ENCODE results near the gene AP1S1. TPM values are rescaled to one million over a fixed set of nuclear protein-coding genes. Genes with fewer than 3 reads are reported as not detected.

AP1S1 gene
- total and polyA plus RNA-seq, 9 of the 15 experiments (the other 6 are each of a cell fraction or from before 2014, with no cell fraction given): 4.4 to 149 (median 89.4) TPM

GRCh38 chr7:101121991-101122932, 32.0 kb upstream of the AP1S1 start (continued):
- TF ChIP-seq ZBTB9 (CRISPR knock-in tag; IDR thresholded peaks at IDR 0.05) (no peak), KDM2B (CRISPR knock-in tag; IDR thresholded peaks at IDR 0.05) (no peak), SMARCE1 (IDR thresholded peaks at IDR 0.05) (peak; percentile 67; the same call in 1 of the 2 replicates), ZNF639 (CRISPR knock-in tag; conservative IDR thresholded peaks at IDR 0.05 in 1 of 2, IDR thresholded peaks at IDR 0.05 in 1 of 2) (peak in 1 of 2 experiments; percentile 52; a peak in 1 of 4 replicates), NR2C1 (IDR thresholded peaks at IDR 0.05) (peak; percentile 11; the same call in 1 of the 2 replicates), NR2C1 (tag; IDR thresholded peaks at IDR 0.05) (peak; percentile 65), SMAD4 (CRISPR knock-in tag; conservative IDR thresholded peaks at IDR 0.05) (peak; percentile 10; the same call in 1 of the 2 replicates), ZNF253 (CRISPR knock-in tag; conservative IDR thresholded peaks at IDR 0.05) (no peak), NFRKB (IDR thresholded peaks at IDR 0.05; ENCODE audit: low read depth) (0 out of 2 replicates have a peak, but pooled peaks have one; percentile 57), DIDO1 (tag; IDR thresholded peaks at IDR 0.05; ENCODE audit: low read depth) (no peak), MAFK (IDR thresholded peaks at IDR 0.05; ENCODE audit: low read length) (no peak), ZNF445 (CRISPR knock-in tag; IDR thresholded peaks at IDR 0.05; ENCODE audit: low read depth) (no peak), CBFA2T3 (IDR thresholded peaks at IDR 0.05) (peak; percentile 55), HDAC1 (IDR thresholded peaks at IDR 0.05) (peak in 1 of 2 experiments; percentile 39; a peak in 1 of 4 replicates), ZNF354B (CRISPR knock-in tag; IDR thresholded peaks at IDR 0.05) (peak; percentile 22; the same call in 1 of the 2 replicates), CBX5 (IDR thresholded peaks at IDR 0.05; ENCODE audit: borderline replicate concordance, low read depth) (no peak), HMG20B (CRISPR knock-in tag; IDR thresholded peaks at IDR 0.05) (no peak), MTF1 (CRISPR knock-in tag; IDR thresholded peaks at IDR 0.05; ENCODE audit: borderline replicate concordance) (no peak), RAD51 (IDR thresholded peaks at IDR 0.05; ENCODE audit: borderline replicate concordance, low read depth) (no peak), ARID1B (IDR thresholded peaks at IDR 0.05) (peak; percentile 75), TRIM24 (IDR thresholded peaks at IDR 0.05) (peak in 1 of 2 experiments; percentile 36; a peak in 1 of 4 replicates)
